HS-5 (cell line): ENCODE results near the gene KDM5A.

Source experiments
- DNase-seq: peaks from one replicate; pipeline ENCODE4 v3.0.0-alpha.2; 2012; ENCODE audit warnings: low read depth

Gene KDM5A

GRCh38 chr12:272942-273341, 116.2 kb downstream of the KDM5A start:
- DNase-seq: no peak

GRCh38 chr12:271161-271560, 118.0 kb downstream of the KDM5A start:
- no peak for DNase-seq

DNA sequence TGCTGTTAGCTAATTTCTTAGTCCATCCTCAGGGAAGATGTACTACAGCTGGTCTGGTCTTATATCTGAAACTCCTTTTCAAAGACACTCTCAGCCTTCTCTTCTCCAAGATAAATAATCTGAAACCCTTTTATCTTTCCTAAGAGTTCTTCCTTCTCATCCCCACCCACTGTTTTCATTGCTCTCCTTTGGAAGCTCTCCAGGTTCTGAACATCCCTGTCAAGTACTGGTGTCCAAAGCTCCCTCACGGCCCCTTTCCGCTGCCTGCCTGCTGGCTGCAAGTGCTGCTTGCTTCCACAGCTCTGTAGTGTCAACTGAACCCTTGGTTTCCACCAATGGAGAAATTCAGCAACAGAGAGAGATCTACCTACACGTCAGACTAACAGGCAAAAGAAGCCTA, 119.9 kb downstream of the KDM5A start:
- no peak for DNase-seq

- DNase-seq: no peak
Observed at GRCh38 chr12:268483-268840, 120.7 kb downstream of the KDM5A start.

- DNase-seq: no peak
Observed at GRCh38 chr12:267581-268482, 121.3 kb downstream of the KDM5A start.

DNA sequence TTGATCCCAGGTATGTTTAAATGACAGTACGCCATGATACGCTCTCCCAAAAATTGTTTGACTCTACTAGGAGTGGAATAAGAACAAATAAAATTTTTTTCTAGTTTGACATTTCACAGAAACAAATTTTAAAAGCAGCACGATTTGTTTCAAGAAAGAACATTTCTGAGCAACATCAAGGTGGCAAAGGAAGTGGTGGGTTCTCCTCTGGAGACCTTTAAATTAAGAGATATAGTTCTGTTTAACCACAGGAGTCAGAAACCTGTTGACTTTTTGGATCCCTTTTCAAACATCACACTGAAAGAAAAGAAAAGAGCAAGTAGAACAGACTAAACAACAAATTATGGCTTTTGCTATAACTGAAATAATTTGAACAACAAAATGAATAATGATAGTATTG, 124.0 kb downstream of the KDM5A start:
- no peak for DNase-seq

DNA sequence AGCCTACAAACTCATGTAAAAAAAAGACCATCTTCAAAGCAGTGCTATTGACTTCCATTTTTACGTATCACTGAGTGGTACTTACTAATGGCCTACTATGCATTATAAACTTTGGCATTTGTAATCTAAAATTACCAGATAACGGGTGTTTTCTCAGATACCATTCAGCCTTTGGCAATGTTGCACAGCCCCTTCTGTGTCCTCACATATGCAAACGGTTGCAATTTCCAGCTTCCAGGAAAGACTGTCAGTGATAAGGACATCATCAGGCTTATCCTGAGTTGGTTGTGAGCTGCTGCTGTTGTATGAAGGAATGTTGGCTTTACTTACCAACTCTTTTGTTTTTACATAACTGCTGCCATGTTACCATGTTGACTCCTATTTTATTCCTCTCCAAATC, 124.9 kb downstream of the KDM5A start:
- no peak for DNase-seq

DNA sequence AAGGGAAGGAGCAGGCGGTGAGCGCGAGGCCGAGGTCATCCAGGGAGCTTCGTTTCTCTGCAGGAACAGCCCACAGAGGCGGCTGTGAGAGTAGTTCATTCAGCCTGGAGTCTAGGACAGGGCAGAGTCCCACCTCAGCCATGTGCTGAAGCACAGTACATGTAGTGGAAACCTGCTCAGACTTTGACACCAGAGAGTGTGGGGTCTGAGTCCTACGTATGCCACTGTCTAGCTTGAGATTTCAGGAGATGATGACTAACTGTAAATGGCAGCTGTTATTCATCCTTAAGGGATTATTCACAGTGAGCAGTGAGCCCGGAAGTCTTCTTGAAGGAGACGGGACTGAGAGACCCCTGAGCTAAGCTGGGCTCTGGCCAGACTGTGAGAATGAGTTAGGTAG, 125.5 kb downstream of the KDM5A start:
- peak; percentile 2 for DNase-seq

DNA sequence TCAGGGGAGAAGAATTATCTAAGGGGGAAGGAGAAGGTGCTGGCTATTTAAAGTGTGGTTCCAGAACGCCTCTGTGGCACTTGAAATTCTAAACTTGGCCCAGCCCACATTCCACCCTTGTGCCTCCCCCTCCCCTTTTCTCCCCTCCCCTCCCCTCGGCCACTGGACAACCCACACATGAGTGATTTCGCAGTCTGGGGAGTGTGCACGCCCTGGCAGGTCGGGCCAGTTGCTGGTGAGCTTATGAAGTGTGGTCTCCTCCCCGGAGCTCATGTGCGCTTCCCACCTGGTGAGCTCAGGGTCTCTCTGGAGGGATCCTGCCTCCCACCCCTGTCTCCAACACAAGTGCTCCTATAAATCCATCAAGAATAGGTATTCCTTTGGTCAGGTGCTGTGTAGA, 126.3 kb downstream of the KDM5A start, which contains the start of gene SLC6A13:
SLC6A13 (minus strand) TSS at position 20 of the 400 bp plus-strand sequence. CDS start 2,784 bp downstream, outside the sequence.
- no peak for DNase-seq

DNA sequence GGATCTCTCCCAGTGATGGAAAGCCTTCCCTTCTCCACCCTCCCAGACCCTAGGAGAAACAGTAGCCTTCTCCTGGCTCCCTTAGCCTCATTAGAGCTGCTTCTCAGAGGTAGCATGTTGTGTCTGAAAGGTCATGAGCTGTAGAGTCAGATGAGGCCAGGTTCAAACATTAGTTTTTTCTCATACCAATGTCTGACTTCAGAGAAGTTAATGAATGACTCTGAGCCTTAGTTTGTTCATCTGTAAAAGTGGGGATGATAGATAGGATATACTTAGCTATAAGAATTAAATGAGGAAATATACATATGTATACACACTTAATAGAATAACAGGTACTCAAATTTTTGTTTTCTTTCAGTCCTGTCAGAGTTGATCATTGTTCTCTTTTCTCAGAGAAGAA, 127.0 kb downstream of the KDM5A start:
- no peak for DNase-seq

DNA sequence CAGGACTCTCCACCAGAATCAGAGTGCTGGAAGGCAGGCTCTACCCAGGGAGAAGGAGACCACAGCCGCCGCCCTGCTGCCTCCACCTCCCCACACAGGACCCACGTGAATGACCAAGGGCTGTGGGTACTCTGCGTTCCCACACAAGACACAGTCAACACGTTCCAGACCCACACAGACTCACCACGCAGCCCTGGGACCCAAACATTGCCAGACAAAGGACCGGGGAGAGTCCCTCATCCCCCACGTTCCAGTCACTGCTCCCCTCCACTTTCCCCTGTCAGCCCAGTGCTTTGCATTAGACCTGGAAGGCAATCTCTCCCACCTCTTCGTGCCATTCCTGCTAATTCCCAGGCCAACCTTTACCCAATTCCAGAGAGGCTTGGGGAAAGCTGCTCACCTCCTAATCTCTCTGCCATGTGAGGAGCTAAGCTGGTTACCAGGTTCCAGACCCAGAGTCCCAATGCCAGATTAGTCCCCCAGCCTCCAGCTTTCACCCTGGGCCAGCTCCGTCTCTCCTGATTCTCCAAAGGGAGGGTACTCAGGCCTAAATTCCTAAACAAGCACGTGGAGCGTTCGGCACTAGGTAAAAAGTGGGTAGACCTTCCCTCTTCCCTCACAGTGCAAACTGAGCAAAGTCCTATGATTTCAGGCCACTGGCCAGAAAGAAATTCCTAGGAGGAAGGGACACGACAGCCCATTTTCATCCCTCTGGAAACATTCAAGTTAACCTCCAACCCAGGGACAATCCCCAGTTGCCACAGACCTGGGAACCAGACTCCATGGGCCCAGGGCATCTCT, 131.4 kb downstream of the KDM5A start:
- DNase-seq: no peak

DNA sequence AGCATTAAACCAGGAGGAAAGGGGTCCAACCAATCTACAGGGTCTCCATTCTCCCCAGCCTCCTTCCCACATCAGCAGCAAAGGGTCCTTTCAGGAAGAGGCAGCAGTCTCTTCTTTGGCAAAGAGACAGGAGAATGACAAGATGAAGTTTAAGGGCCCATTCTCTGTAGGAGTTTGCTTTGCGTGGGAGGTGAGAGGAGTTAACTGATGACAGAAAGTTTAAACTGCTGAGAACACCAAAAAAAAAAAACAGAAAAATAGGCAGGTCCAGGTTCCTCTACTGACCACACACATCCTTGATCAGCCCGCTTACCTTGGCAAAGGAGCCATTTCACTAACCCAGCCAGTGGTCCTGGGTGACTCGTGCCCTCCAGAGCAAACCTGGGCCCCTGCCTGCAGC, 132.2 kb downstream of the KDM5A start:
- DNase-seq: no peak

- DNase-seq: no peak
Observed at GRCh38 chr12:256225-256624, 132.9 kb downstream of the KDM5A start.

DNA sequence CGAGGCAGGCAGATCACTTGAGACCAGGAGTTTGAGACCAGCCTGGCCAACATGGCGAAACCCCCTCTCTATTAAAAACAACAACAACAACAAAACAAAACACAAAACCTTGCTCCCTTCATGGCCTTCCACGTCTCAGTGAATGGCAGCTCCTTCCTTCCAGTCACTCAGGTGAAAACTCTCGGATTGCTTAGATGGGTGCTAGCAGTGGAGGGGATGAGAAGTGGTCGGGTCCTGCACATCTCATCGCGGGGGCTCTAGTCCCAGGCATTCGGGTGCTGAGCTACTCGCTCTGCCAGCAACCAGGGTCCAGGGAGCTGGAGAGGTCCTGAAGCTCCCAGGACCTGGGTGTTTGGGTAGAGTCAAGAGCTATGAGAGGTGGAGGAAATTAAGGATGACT, 134.2 kb downstream of the KDM5A start:
- DNase-seq: no peak

- DNase-seq: no peak
Observed at GRCh38 chr12:254039-254438, 135.1 kb downstream of the KDM5A start.

DNA sequence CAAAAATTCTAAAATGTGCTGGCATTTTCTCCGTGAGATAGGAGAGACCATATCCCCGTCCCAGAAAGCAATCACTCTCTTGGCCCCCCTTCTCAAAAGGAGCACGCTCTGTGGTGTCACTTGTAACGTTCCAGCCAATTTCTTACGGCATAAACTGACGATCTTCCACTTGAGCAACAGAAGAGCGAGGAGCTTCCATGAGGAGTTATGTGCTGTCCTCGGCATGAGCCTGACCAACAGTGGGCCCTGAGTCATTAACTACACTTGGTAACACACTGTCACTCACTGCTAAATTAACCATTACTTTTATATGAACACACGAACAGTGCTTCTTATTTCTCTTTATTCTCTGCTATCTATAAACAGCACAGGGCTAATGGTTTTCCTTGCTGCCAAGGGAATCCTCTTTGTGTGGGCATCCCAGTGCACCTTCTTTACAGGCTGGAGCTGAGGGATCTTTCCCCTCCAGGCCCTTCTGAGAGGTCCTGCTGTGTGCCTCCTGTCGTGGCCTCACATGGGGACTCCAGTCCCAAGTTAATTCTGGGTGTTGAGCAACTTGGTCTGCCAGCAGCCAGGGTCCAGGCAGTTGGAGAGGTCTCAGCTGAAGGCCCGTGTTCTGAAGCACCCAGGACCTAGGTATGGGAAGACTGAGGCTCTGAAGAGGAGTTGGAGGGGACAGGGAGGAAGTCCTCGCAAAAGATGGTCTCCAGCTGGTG, 135.8 kb downstream of the KDM5A start:
- no peak for DNase-seq

DNA sequence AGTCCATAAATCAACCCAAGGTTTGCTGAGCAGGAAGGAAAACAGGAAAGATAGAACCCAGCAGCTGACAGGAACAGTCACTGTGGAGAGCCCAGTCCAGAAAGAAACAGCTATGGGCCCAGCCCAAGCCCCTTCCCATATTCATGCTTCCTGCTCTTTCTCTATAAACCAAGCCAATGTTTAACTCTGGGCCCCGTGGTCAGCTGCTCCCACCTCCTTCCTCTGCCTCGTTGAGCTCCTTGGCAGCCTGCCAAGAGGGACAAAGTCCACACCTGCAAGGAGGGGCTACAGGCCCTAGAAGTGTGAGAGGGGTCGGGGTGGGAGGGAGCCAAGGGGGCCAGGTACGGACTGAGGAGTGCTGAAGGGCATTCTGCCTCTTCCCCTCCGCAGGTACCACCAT, 136.5 kb downstream of the KDM5A start:
- DNase-seq: no peak

- no peak for DNase-seq
Observed at GRCh38 chr12:247271-247670, 141.8 kb downstream of the KDM5A start.

DNA sequence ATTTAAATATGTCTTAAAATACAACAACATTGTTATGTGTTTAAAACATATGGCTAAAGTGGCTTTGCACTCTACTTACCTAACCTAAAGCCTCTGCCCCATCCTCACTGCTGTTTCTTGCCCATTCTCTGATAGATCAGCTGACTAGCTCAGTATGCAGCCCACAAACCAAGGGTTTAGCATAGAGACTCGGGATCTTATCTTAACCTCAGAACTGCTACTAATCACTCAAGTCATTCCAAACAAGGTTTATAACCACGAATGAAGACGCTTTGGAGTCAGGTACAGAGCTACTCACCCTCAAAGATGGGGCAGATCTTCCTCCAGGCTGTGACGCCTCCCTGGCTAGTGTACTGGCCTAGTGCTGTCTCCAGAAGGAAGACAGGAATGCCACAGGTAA, 145.7 kb downstream of the KDM5A start:
- DNase-seq: no peak

- DNase-seq: no peak
Observed at GRCh38 chr12:242496-242895, 146.6 kb downstream of the KDM5A start.

- DNase-seq: no peak
Observed at GRCh38 chr12:241266-241665, 147.9 kb downstream of the KDM5A start.

GRCh38 chr12:240566-240965, 148.6 kb downstream of the KDM5A start:
- DNase-seq: no peak
